ENCODE results near the gene BACH2. TPM values are rescaled to one million over a fixed set of nuclear protein-coding genes. Genes with fewer than 3 reads are reported as not detected.

The BACH2 gene
- total RNA-seq, 1 donor: under 0.01 TPM

DNA sequence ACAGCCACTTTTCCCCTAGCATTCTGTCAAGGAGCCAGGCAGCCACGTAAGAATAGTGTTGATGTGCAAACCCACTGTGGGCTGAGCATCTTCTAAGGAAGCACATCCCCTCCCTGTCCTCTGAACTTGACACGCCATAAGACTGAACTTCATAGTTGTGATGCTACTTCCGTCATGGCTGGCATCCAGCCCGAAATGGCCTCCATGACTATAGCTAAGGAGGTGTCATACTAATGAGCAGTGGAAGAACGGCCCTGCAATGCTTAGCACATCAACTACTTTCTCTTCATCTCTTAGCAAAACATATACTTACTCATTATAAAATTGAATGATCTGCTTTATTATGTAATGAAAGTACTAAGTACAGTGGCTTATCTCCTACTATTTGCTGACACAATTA is 292.1 kb downstream of the BACH2 start:
- DNase-seq (ENCODE audit: low read depth): no peak
- no peak for TF ChIP-seq CTCF (IDR thresholded peaks at IDR 0.05; ENCODE audit: insufficient read depth, low read depth, low read length)
- H3K4me3 ChIP-seq (ENCODE audit: low read depth, low read length): no peak overlapping the region

DNA sequence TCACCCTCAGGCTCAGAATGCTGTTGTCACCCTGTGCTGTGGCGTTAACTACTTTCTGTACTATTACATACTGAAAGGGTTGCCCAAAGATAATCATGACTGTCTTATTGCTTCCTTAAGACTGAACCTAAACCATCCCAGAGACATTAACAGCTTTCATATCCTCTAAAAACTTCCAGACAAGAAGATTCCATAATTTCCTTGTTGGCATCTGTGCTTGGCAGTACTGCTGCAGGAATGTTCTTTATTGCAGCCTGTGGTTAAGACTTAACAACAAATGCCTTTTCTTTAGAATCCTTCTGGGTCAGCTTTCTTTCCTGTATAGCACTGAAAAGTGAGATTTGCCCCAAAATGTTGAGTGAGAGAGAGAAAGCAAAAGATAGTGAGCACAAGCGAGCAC is 292.7 kb downstream of the BACH2 start:
- H3K4me3 ChIP-seq (ENCODE audit: low read depth, low read length): no peak overlapping the region
- no peak for TF ChIP-seq CTCF (IDR thresholded peaks at IDR 0.05; ENCODE audit: insufficient read depth, low read depth, low read length)
- DNase-seq (ENCODE audit: low read depth): peak; percentile 30

- no peak for DNase-seq (ENCODE audit: low read depth)
- no peak for TF ChIP-seq CTCF (IDR thresholded peaks at IDR 0.05; ENCODE audit: insufficient read depth, low read depth, low read length)
- H3K4me3 ChIP-seq (ENCODE audit: low read depth, low read length): no peak overlapping the region
Observed at GRCh38 chr6:90003069-90003795, 293.4 kb downstream of the BACH2 start.

GRCh38 chr6:90000864-90001731 is 295.5 kb downstream of the BACH2 start:
- no peak for DNase-seq (ENCODE audit: low read depth)
- TF ChIP-seq CTCF (IDR thresholded peaks at IDR 0.05; ENCODE audit: insufficient read depth, low read depth, low read length): no peak
- no peak overlapping the region for H3K4me3 ChIP-seq (ENCODE audit: low read depth, low read length)

- H3K4me3 ChIP-seq (ENCODE audit: low read depth, low read length): no peak overlapping the region
- no peak for DNase-seq (ENCODE audit: low read depth)
- TF ChIP-seq CTCF (IDR thresholded peaks at IDR 0.05; ENCODE audit: insufficient read depth, low read depth, low read length): no peak
Observed at GRCh38 chr6:89999945-90000825, 296.5 kb downstream of the BACH2 start.

- TF ChIP-seq CTCF (IDR thresholded peaks at IDR 0.05; ENCODE audit: insufficient read depth, low read depth, low read length): no peak
- H3K4me3 ChIP-seq (ENCODE audit: low read depth, low read length): no peak overlapping the region
- no peak for DNase-seq (ENCODE audit: low read depth)
Observed at GRCh38 chr6:89999154-89999553, 297.5 kb downstream of the BACH2 start.

All from fibroblast of villous mesenchyme (primary cell).